Fibroblast of lung (primary cell): ENCODE measurements around the gene P2RY4.

Experiments used
- EZH2 ChIP-seq: IDR thresholded peaks from 2 replicates; pipeline ENCODE4 v1.5.1; 2012; ENCODE audit warnings: low read length, control low read depth, mild to moderate bottlenecking; ENCODE audit errors: missing control alignments
- TF ChIP-seq, protein P1 (sequence below), 2 donors: IDR thresholded peaks in 1 of 2; conservative IDR thresholded peaks in 1 of 2; 1 replicate in 1 of 2; 2 replicates in 1 of 2; pipeline ENCODE4 v1.5.1; 2011 to 2012; ENCODE audit warnings: low read length in 2 of 2, control low read depth in 1 of 2, inconsistent platforms in 1 of 2, low read depth in 1 of 2, mild to moderate bottlenecking in 1 of 2

- TF ChIP-seq, protein P1, sequence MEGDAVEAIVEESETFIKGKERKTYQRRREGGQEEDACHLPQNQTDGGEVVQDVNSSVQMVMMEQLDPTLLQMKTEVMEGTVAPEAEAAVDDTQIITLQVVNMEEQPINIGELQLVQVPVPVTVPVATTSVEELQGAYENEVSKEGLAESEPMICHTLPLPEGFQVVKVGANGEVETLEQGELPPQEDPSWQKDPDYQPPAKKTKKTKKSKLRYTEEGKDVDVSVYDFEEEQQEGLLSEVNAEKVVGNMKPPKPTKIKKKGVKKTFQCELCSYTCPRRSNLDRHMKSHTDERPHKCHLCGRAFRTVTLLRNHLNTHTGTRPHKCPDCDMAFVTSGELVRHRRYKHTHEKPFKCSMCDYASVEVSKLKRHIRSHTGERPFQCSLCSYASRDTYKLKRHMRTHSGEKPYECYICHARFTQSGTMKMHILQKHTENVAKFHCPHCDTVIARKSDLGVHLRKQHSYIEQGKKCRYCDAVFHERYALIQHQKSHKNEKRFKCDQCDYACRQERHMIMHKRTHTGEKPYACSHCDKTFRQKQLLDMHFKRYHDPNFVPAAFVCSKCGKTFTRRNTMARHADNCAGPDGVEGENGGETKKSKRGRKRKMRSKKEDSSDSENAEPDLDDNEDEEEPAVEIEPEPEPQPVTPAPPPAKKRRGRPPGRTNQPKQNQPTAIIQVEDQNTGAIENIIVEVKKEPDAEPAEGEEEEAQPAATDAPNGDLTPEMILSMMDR (conservative IDR thresholded peaks at IDR 0.05 in 1 of 2, IDR thresholded peaks at IDR 0.05 in 1 of 2; ENCODE audit: low read depth in 1 of 2, low read length in 2 of 2): no peak
- no peak for TF ChIP-seq EZH2
These were observed 34.0 kb downstream of the P2RY4 start for GRCh38 chrX:70226048-70226447.
